Liver (tissue), 3 donors: ENCODE results near the gene RHOT2.

Source experiments
- HNF4A ChIP-seq, 2 donors: conservative IDR thresholded peaks; 2 replicates each; pipeline ENCODE4 v1.6.1; 2016; ENCODE audit warnings: antibody characterized with exemption in 2 of 2, mild to moderate bottlenecking in 2 of 2
- RAD21 ChIP-seq, 2 donors: IDR thresholded peaks; 2 replicates each; pipeline ENCODE4 v1.6.1; 2016; ENCODE audit warnings: antibody characterized with exemption in 2 of 2, mild to moderate bottlenecking in 2 of 2
- RXRA ChIP-seq, 2 donors: IDR thresholded peaks; 2 replicates each; pipeline ENCODE4 v1.6.1; 2017 to 2018; ENCODE audit warnings: antibody characterized with exemption in 2 of 2, mild to moderate bottlenecking in 1 of 2
- TF ChIP-seq, protein P1 (sequence below): fragments of 150-350 bp; IDR thresholded peaks from 2 replicates; pipeline ENCODE4 v1.5.1; 2017; ENCODE audit warnings: improper control_type of control experiment, low read depth, low read length; ENCODE audit not compliant: missing input control
- TF ChIP-seq, protein P2 (sequence below): IDR thresholded peaks from 2 replicates; pipeline ENCODE4 v1.6.1; 2016; ENCODE audit warnings: antibody characterized with exemption
- TF ChIP-seq, protein P3 (sequence below): IDR thresholded peaks from 2 replicates; pipeline ENCODE4 v1.6.1; 2016; ENCODE audit warnings: antibody characterized with exemption
- donor health status: healthy.
- donor health status: healthy.

DNA sequence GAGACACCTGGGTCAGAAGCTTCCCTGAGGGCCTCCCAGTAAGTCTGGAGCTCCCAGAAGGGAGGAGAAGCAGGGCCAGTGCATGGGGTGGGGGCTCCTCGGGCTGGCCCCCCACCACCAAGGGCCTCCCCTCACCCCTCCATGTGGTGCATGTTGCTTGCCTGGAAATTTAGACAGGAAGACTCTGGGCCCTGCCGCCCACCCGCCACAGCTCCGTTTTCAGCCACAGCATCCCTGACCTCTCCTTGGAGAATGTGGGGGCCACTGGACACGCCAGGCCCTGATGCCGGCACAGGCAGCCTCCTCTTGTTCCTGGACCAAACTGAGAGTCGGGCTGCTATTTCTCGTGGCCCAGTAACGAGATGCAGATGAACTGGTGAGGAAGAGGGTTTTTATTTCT lies 29.1 kb upstream of the RHOT2 start:
- TF ChIP-seq, protein P1, sequence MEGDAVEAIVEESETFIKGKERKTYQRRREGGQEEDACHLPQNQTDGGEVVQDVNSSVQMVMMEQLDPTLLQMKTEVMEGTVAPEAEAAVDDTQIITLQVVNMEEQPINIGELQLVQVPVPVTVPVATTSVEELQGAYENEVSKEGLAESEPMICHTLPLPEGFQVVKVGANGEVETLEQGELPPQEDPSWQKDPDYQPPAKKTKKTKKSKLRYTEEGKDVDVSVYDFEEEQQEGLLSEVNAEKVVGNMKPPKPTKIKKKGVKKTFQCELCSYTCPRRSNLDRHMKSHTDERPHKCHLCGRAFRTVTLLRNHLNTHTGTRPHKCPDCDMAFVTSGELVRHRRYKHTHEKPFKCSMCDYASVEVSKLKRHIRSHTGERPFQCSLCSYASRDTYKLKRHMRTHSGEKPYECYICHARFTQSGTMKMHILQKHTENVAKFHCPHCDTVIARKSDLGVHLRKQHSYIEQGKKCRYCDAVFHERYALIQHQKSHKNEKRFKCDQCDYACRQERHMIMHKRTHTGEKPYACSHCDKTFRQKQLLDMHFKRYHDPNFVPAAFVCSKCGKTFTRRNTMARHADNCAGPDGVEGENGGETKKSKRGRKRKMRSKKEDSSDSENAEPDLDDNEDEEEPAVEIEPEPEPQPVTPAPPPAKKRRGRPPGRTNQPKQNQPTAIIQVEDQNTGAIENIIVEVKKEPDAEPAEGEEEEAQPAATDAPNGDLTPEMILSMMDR: no peak
- TF ChIP-seq RAD21 (IDR thresholded peaks at IDR 0.05): no peak
- TF ChIP-seq, protein P2, sequence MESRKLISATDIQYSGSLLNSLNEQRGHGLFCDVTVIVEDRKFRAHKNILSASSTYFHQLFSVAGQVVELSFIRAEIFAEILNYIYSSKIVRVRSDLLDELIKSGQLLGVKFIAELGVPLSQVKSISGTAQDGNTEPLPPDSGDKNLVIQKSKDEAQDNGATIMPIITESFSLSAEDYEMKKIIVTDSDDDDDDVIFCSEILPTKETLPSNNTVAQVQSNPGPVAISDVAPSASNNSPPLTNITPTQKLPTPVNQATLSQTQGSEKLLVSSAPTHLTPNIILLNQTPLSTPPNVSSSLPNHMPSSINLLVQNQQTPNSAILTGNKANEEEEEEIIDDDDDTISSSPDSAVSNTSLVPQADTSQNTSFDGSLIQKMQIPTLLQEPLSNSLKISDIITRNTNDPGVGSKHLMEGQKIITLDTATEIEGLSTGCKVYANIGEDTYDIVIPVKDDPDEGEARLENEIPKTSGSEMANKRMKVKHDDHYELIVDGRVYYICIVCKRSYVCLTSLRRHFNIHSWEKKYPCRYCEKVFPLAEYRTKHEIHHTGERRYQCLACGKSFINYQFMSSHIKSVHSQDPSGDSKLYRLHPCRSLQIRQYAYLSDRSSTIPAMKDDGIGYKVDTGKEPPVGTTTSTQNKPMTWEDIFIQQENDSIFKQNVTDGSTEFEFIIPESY: no peak
- TF ChIP-seq, protein P3, sequence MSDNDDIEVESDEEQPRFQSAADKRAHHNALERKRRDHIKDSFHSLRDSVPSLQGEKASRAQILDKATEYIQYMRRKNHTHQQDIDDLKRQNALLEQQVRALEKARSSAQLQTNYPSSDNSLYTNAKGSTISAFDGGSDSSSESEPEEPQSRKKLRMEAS: no peak
- TF ChIP-seq HNF4A (conservative IDR thresholded peaks at IDR 0.05): no peak
- TF ChIP-seq RXRA (IDR thresholded peaks at IDR 0.05): no peak
